GM23338 (cell line): ENCODE data around the gene PRSS37. TPM values are rescaled to one million over a fixed set of nuclear protein-coding genes. Genes with fewer than 3 reads are reported as not detected.

ENCODE experiments used
- ATAC-seq: fragments of 200-7000 bp; cut with Tn5 transposase; 3 replicates; pipeline ENCODE4 v1.9.1; 2020
- DNase-seq: peaks from one replicate; pipeline ENCODE4 v3.0.0-alpha.2; 2015; ENCODE audit warnings: low spot score
- H2AFZ ChIP-seq: fragments of 200-600 bp; sonication (generic); 2 replicates; pipeline ENCODE4 v1.8.0; 2016; ENCODE audit warnings: antibody characterized with exemption, mild to moderate bottlenecking, moderate library complexity
- H3F3A ChIP-seq: fragments of 200-600 bp; sonication (generic); replicated peaks from 2 replicates; pipeline ENCODE4 v1.8.0; 2017; ENCODE audit warnings: antibody characterized with exemption, mixed run types, low read depth
- H3K27ac ChIP-seq: fragments of 200-600 bp; sonication (generic); 2 replicates; pipeline ENCODE4 v1.6.1; 2016; ENCODE audit warnings: low read depth
- H3K27me3 ChIP-seq: fragments of 200-600 bp; sonication (generic); 2 replicates; pipeline ENCODE4 v1.8.0; 2016; ENCODE audit warnings: mild to moderate bottlenecking, mixed run types, moderate library complexity; ENCODE audit not compliant: insufficient read depth
- H3K36me3 ChIP-seq: fragments of 200-600 bp; sonication (generic); 2 replicates; pipeline ENCODE4 v1.8.0; 2016; ENCODE audit warnings: mild to moderate bottlenecking; ENCODE audit not compliant: insufficient read depth
- H3K4me1 ChIP-seq: fragments of 200-600 bp; sonication (generic); 2 replicates; pipeline ENCODE4 v1.8.0; 2016; ENCODE audit warnings: mild to moderate bottlenecking, moderate library complexity; ENCODE audit not compliant: insufficient read depth
- H3K4me2 ChIP-seq: fragments of 200-600 bp; sonication (generic); 2 replicates; pipeline ENCODE4 v1.7.1; 2017; ENCODE audit warnings: mixed run types
- H3K4me3 ChIP-seq: fragments of 200-600 bp; sonication (generic); 2 replicates; pipeline ENCODE4 v1.6.1; 2016; ENCODE audit warnings: mixed run types
- H3K79me2 ChIP-seq: fragments of 200-600 bp; sonication (generic); replicated peaks from 2 replicates; pipeline ENCODE4 v1.8.0; 2017; ENCODE audit warnings: mild to moderate bottlenecking; ENCODE audit not compliant: insufficient read depth
- H3K9me2 ChIP-seq: fragments of 200-600 bp; sonication (generic); 2 replicates; pipeline ENCODE4 v1.8.0; 2017; ENCODE audit not compliant: insufficient read depth
- H4K20me1 ChIP-seq: fragments of 200-600 bp; sonication (generic); replicated peaks from 2 replicates; pipeline ENCODE4 v1.8.0; 2017; ENCODE audit warnings: mild to moderate bottlenecking; ENCODE audit not compliant: insufficient read depth
- H3K27ac Mint-ChIP-seq: 2 replicates; pipeline ENCODE4 v1.8.0; 2020; ENCODE audit warnings: inconsistent platforms, mild to moderate bottlenecking, moderate library complexity, mixed read lengths
- H3K27me3 Mint-ChIP-seq: 3 replicates; pipeline ENCODE4 v1.8.0; 2022; ENCODE audit warnings: low read depth, mild to moderate bottlenecking, moderate library complexity, mixed read lengths, inconsistent platforms; ENCODE audit not compliant: insufficient read depth, poor library complexity
- H3K36me3 Mint-ChIP-seq: 3 replicates; pipeline ENCODE4 v1.8.0; 2021; ENCODE audit warnings: low read depth, mild to moderate bottlenecking, inconsistent platforms, moderate library complexity, mixed read lengths
- H3K4me1 Mint-ChIP-seq: 3 replicates; pipeline ENCODE4 v1.8.0; 2020; ENCODE audit warnings: mild to moderate bottlenecking, inconsistent platforms, mixed read lengths
- H3K4me3 Mint-ChIP-seq: 3 replicates; pipeline ENCODE4 v1.8.0; 2021; ENCODE audit warnings: moderate library complexity, mild to moderate bottlenecking, inconsistent platforms, mixed read lengths
- H3K9me3 Mint-ChIP-seq: 3 replicates; pipeline ENCODE4 v1.8.0; 2020; ENCODE audit warnings: moderate library complexity, mild to moderate bottlenecking, inconsistent platforms, mixed read lengths
- CREB1 ChIP-seq: fragments of 250-450 bp; sonication (Bioruptor Pico); IDR thresholded peaks from 2 replicates; pipeline ENCODE4 v1.5.0; 2020; ENCODE audit warnings: low read depth, mild to moderate bottlenecking, moderate library complexity
- EZH2 ChIP-seq: fragments of 200-600 bp; sonication (generic); IDR thresholded peaks from one replicate; pipeline ENCODE4 v1.8.0; 2017; ENCODE audit warnings: antibody characterized with exemption, mild to moderate bottlenecking, low read depth; ENCODE audit not compliant: unreplicated experiment
- EZH2phosphoT487 ChIP-seq: fragments of 200-600 bp; sonication (generic); IDR thresholded peaks from one replicate; pipeline ENCODE4 v1.8.1; 2018; ENCODE audit warnings: antibody characterized with exemption; ENCODE audit not compliant: unreplicated experiment
- JUNB ChIP-seq: IDR thresholded peaks from one replicate; pipeline ENCODE4 v1.6.1; 2016; ENCODE audit warnings: antibody characterized with exemption; ENCODE audit not compliant: unreplicated experiment
- NANOG ChIP-seq: IDR thresholded peaks from 2 replicates; pipeline ENCODE4 v1.6.1; 2016; ENCODE audit warnings: antibody characterized with exemption, borderline replicate concordance
- POLR2AphosphoS5 ChIP-seq: IDR thresholded peaks from 2 replicates; pipeline ENCODE4 v1.6.1; 2016; ENCODE audit warnings: antibody characterized with exemption, low read depth
- STAT1 ChIP-seq: IDR thresholded peaks from one replicate; pipeline ENCODE4 v1.6.1; 2016; ENCODE audit warnings: antibody characterized with exemption; ENCODE audit not compliant: unreplicated experiment
- ZNF114 ChIP-seq: fragments of 250-450 bp; sonication (Bioruptor Pico); IDR thresholded peaks from 2 replicates; pipeline ENCODE4 v1.5.0; 2020; ENCODE audit warnings: mild to moderate bottlenecking, moderate library complexity
- polyA plus RNA-seq: library from polyadenylated mRNA; unstranded; fragments of >200 nt; fragmentation: Nextera tagmentation; extraction: Ambion mirVana; gene quantifications from 2 replicates; pipeline ENCODE4 v1.2.1, GENCODE V29; 2016
- total RNA-seq: library from RNA; depleted of rRNA; stranded (reverse); fragments of >200 nt; shearing (Covaris generic); gene quantifications from 2 replicates; pipeline ENCODE4 v1.2.3, GENCODE V29; 2014
- TF ChIP-seq, protein P1 (sequence below): IDR thresholded peaks from one replicate; pipeline ENCODE4 v1.6.1; 2018; ENCODE audit warnings: antibody characterized with exemption; ENCODE audit not compliant: unreplicated experiment
- TF ChIP-seq, protein P2 (sequence below), 2 experiments: fragments of 200-600 bp in 1 of 2; sonication (generic) in 1 of 2; conservative IDR thresholded peaks; 2 replicates each; pipeline versions ENCODE4 v1.5.1 to v1.6.1; 2016 to 2017; ENCODE audit warnings: antibody characterized with exemption in 2 of 2, low read depth in 2 of 2, mild to moderate bottlenecking in 2 of 2, moderate library complexity in 1 of 2
- TF ChIP-seq, protein P3 (sequence below): fragments of 250-450 bp; sonication (Bioruptor Pico); IDR thresholded peaks from 2 replicates; pipeline ENCODE4 v1.5.0; 2020; ENCODE audit warnings: mild to moderate bottlenecking, moderate library complexity

PRSS37 gene
- total and polyA plus RNA-seq, 2 experiments from 2014 or later = 0.58 TPM; not detected in 1

DNA sequence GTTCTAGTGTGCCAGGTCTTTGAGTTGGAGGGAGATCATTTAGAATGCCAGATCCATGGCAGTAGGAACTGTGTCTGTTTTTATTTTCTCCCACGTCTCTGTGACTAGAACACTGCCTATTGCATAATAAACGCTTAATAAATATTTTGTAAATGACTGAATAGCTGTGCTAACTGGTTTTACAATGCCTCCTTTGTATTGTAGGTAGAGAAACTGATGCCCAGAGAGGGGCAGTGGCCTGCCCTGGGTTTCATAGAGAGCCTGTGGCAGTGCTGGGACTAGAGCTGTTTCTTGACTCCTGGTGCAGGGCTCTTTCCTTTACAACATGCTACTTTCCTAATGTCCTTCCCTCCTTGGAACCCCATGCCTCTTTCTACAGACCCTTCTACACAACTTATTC, 48.8 kb downstream of the PRSS37 start:
- Histone ChIP-seq H3K4me3 (no peak overlapping the region), H3K79me2 (no peaks in the 10 kb centered on the region), H3F3A (no peaks in the 10 kb centered on the region), H2AFZ (no peak overlapping the region), H4K20me1 (no peaks in the 10 kb centered on the region), H3K9me2 (no peaks in the 10 kb centered on the region), H3K4me1 (no peaks in the 10 kb centered on the region), H3K4me2 (no peak overlapping the region), H3K36me3 (peaks cover 8% of the 10 kb centered on the region; the same call in 1 of the 2 replicates), H3K27me3 (no peaks in the 10 kb centered on the region), H3K27ac (0 out of 2 replicates have a peak overlapping the region, but pooled peaks have one; percentile 45)
- DNase-seq (no peak), ATAC-seq (no peak)
- Mint-ChIP-seq H3K4me1 (no peaks in the 10 kb centered on the region; the same call in 2 of the 3 replicates), H3K36me3 (no peaks in the 10 kb centered on the region; the same call in 1 of the 3 replicates), H3K27me3 (no peaks in the 10 kb centered on the region), H3K4me3 (no peak overlapping the region), H3K9me3 (no peaks in the 10 kb centered on the region; the same call in 2 of the 3 replicates), H3K27ac (no peak overlapping the region)
- TF ChIP-seq, protein P1, sequence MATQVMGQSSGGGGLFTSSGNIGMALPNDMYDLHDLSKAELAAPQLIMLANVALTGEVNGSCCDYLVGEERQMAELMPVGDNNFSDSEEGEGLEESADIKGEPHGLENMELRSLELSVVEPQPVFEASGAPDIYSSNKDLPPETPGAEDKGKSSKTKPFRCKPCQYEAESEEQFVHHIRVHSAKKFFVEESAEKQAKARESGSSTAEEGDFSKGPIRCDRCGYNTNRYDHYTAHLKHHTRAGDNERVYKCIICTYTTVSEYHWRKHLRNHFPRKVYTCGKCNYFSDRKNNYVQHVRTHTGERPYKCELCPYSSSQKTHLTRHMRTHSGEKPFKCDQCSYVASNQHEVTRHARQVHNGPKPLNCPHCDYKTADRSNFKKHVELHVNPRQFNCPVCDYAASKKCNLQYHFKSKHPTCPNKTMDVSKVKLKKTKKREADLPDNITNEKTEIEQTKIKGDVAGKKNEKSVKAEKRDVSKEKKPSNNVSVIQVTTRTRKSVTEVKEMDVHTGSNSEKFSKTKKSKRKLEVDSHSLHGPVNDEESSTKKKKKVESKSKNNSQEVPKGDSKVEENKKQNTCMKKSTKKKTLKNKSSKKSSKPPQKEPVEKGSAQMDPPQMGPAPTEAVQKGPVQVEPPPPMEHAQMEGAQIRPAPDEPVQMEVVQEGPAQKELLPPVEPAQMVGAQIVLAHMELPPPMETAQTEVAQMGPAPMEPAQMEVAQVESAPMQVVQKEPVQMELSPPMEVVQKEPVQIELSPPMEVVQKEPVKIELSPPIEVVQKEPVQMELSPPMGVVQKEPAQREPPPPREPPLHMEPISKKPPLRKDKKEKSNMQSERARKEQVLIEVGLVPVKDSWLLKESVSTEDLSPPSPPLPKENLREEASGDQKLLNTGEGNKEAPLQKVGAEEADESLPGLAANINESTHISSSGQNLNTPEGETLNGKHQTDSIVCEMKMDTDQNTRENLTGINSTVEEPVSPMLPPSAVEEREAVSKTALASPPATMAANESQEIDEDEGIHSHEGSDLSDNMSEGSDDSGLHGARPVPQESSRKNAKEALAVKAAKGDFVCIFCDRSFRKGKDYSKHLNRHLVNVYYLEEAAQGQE = no peak
- no peak for TF ChIP-seq ZNF114 (CRISPR knock-in tag)
- no peak for TF ChIP-seq STAT1
- TF ChIP-seq NANOG = no peak
- TF ChIP-seq, protein P2, sequence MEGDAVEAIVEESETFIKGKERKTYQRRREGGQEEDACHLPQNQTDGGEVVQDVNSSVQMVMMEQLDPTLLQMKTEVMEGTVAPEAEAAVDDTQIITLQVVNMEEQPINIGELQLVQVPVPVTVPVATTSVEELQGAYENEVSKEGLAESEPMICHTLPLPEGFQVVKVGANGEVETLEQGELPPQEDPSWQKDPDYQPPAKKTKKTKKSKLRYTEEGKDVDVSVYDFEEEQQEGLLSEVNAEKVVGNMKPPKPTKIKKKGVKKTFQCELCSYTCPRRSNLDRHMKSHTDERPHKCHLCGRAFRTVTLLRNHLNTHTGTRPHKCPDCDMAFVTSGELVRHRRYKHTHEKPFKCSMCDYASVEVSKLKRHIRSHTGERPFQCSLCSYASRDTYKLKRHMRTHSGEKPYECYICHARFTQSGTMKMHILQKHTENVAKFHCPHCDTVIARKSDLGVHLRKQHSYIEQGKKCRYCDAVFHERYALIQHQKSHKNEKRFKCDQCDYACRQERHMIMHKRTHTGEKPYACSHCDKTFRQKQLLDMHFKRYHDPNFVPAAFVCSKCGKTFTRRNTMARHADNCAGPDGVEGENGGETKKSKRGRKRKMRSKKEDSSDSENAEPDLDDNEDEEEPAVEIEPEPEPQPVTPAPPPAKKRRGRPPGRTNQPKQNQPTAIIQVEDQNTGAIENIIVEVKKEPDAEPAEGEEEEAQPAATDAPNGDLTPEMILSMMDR (conservative IDR thresholded peaks at IDR 0.05; ENCODE audit: low read depth in 2 of 2) = no peak
- TF ChIP-seq EZH2 = no peak
- no peak for TF ChIP-seq CREB1 (CRISPR knock-in tag)

DNA sequence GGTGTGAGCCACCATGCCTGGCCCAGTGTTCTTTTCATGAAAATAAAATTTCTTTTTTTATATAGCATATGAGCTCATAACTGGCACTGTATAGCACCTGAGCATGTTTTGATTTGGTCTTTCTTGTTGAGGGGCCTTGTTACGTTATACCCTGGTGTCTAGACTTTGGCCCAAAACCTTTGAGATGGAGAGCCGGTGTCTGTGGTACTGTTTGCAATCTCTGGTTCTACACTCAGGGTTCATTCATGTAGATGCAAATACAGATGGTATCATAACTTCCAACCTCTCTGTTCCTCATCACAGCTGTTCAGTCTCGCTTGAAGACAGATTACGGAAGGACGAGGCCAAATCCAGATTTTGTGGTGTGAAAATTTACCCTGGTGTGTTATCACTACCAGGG, 51.4 kb downstream of the PRSS37 start, which contains the start of gene TAS2R5:
TSS of gene TAS2R5 (plus strand) at position 301 of the 400 bp plus-strand sequence. CDS start 145 bp downstream, outside the sequence.
- no peaks in the 10 kb centered on the region for H4K20me1 ChIP-seq
- H3K4me1 Mint-ChIP-seq = no peaks in the 10 kb centered on the region; the same call in 2 of the 3 replicates
- no peak within 1 kb of the TSS for H2AFZ ChIP-seq
- no peak within 1 kb of the TSS for H3K4me2 ChIP-seq
- H3K27ac Mint-ChIP-seq = no peak within 1 kb of the TSS
- no peaks in the 10 kb centered on the region for H3K27me3 ChIP-seq
- H3K79me2 ChIP-seq = no peaks in the 10 kb centered on the region
- peaks cover 8% of the 10 kb centered on the region; the same call in 1 of the 2 replicates for H3K36me3 ChIP-seq
- no peaks in the 10 kb centered on the region for H3K9me3 Mint-ChIP-seq
- no peaks in the 10 kb centered on the region for H3K27me3 Mint-ChIP-seq
- H3K27ac ChIP-seq = no peak within 1 kb of the TSS
- H3F3A ChIP-seq = no peaks in the 10 kb centered on the region
- no peak within 1 kb of the TSS for H3K4me3 ChIP-seq
- no peaks in the 10 kb centered on the region for H3K4me1 ChIP-seq
- H3K36me3 Mint-ChIP-seq = no peaks in the 10 kb centered on the region; the same call in 1 of the 3 replicates
- H3K4me3 Mint-ChIP-seq = no peak within 1 kb of the TSS
- ATAC-seq (no peak), DNase-seq (no peak)
- H3K9me2 ChIP-seq = no peaks in the 10 kb centered on the region
- TF ChIP-seq ZNF114 (CRISPR knock-in tag) (no peak), EZH2phosphoT487 (no peak), POLR2AphosphoS5 (no peak), JUNB (no peak)
- TF ChIP-seq, protein P3, sequence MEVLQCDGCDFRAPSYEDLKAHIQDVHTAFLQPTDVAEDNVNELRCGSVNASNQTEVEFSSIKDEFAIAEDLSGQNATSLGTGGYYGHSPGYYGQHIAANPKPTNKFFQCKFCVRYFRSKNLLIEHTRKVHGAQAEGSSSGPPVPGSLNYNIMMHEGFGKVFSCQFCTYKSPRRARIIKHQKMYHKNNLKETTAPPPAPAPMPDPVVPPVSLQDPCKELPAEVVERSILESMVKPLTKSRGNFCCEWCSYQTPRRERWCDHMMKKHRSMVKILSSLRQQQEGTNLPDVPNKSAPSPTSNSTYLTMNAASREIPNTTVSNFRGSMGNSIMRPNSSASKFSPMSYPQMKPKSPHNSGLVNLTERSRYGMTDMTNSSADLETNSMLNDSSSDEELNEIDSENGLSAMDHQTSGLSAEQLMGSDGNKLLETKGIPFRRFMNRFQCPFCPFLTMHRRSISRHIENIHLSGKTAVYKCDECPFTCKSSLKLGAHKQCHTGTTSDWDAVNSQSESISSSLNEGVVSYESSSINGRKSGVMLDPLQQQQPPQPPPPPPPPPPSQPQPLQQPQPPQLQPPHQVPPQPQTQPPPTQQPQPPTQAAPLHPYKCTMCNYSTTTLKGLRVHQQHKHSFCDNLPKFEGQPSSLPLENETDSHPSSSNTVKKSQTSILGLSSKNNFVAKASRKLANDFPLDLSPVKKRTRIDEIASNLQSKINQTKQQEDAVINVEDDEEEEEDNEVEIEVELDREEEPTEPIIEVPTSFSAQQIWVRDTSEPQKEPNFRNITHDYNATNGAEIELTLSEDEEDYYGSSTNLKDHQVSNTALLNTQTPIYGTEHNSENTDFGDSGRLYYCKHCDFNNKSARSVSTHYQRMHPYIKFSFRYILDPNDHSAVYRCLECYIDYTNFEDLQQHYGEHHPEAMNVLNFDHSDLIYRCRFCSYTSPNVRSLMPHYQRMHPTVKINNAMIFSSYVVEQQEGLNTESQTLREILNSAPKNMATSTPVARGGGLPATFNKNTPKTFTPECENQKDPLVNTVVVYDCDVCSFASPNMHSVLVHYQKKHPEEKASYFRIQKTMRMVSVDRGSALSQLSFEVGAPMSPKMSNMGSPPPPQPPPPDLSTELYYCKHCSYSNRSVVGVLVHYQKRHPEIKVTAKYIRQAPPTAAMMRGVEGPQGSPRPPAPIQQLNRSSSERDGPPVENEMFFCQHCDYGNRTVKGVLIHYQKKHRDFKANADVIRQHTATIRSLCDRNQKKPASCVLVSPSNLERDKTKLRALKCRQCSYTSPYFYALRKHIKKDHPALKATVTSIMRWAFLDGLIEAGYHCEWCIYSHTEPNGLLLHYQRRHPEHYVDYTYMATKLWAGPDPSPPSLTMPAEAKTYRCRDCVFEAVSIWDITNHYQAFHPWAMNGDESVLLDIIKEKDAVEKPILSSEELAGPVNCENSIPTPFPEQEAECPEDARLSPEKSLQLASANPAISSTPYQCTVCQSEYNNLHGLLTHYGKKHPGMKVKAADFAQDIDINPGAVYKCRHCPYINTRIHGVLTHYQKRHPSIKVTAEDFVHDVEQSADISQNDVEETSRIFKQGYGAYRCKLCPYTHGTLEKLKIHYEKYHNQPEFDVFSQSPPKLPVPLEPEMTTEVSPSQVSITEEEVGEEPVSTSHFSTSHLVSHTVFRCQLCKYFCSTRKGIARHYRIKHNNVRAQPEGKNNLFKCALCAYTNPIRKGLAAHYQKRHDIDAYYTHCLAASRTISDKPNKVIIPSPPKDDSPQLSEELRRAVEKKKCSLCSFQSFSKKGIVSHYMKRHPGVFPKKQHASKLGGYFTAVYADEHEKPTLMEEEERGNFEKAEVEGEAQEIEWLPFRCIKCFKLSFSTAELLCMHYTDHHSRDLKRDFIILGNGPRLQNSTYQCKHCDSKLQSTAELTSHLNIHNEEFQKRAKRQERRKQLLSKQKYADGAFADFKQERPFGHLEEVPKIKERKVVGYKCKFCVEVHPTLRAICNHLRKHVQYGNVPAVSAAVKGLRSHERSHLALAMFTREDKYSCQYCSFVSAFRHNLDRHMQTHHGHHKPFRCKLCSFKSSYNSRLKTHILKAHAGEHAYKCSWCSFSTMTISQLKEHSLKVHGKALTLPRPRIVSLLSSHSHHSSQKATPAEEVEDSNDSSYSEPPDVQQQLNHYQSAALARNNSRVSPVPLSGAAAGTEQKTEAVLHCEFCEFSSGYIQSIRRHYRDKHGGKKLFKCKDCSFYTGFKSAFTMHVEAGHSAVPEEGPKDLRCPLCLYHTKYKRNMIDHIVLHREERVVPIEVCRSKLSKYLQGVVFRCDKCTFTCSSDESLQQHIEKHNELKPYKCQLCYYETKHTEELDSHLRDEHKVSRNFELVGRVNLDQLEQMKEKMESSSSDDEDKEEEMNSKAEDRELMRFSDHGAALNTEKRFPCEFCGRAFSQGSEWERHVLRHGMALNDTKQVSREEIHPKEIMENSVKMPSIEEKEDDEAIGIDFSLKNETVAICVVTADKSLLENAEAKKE = no peak
